Parathyroid adenoma (tissue), 2 donors: ENCODE results near the gene DOCK2.

Experiments used
- H2AFZ ChIP-seq: fragments of 300-600 bp; sonication (generic); one replicate; pipeline ENCODE4 v1.7.0; 2017; ENCODE audit warnings: antibody characterized with exemption, mild to moderate bottlenecking
- H3K27ac ChIP-seq: fragments of 300-600 bp; sonication (generic); one replicate; pipeline ENCODE4 v1.7.0; 2017
- H3K27me3 ChIP-seq: fragments of 300-600 bp; sonication (generic); one replicate; pipeline ENCODE4 v1.7.0; 2017; ENCODE audit warnings: low read length; ENCODE audit not compliant: control insufficient read depth, insufficient read depth
- H3K36me3 ChIP-seq: fragments of 300-600 bp; sonication (generic); one replicate; pipeline ENCODE4 v1.7.0; 2017; ENCODE audit warnings: low read length; ENCODE audit not compliant: control insufficient read depth, insufficient read depth
- H3K4me1 ChIP-seq: fragments of 300-600 bp; sonication (generic); one replicate; pipeline ENCODE4 v1.7.0; 2017; ENCODE audit warnings: control low read depth
- H3K4me2 ChIP-seq: fragments of 300-600 bp; sonication (generic); one replicate; pipeline ENCODE4 v1.7.0; 2017; ENCODE audit warnings: low read length
- H3K4me3 ChIP-seq: fragments of 300-600 bp; sonication (generic); one replicate; pipeline ENCODE4 v1.7.0; 2017; ENCODE audit warnings: low read depth, low read length
- H3K79me2 ChIP-seq: fragments of 300-600 bp; sonication (generic); one replicate; pipeline ENCODE4 v1.7.0; 2017; ENCODE audit warnings: control low read depth
- H3K9ac ChIP-seq: fragments of 300-600 bp; sonication (generic); one replicate; pipeline ENCODE4 v1.7.0; 2017; ENCODE audit warnings: mild to moderate bottlenecking
- H3K9me3 ChIP-seq: fragments of 300-600 bp; sonication (generic); one replicate; pipeline ENCODE4 v1.7.0; 2017; ENCODE audit warnings: low read length; ENCODE audit not compliant: control insufficient read depth
- TF ChIP-seq, protein P1 (sequence below): fragments of 300-600 bp; sonication (generic); IDR thresholded peaks from one replicate; pipeline ENCODE4 v1.7.0; 2017; ENCODE audit warnings: antibody characterized with exemption, mild to moderate bottlenecking
- donor health status: primary hyperparathyroidism.

DOCK2 gene

DNA sequence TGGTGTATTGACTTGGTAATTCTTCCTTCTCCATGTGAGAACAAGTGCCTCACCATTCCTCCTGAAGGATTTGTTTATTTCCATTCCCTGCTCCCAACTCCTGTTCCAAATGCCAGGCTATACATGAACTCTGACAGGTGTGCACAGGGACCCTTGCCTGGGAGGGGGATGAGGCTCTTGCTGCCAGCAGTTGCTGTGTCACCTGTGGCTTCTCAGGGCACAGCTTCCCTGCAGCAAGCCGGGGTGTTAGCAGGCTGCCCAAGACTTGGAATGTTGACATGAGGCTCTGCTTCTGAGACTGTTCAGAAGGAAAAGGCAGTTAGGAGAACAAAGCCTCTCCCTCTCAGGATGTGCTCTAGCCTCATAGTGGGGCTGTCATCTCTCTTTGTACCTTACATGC, 131.3 kb downstream of the DOCK2 start:
- Histone ChIP-seq H3K79me2 (no peaks in the 10 kb centered on the region), H3K4me1 (peaks cover 4% of the 10 kb centered on the region), H3K27me3 (no peaks in the 10 kb centered on the region), H3K9me3 (no peaks in the 10 kb centered on the region), H3K36me3 (no peaks in the 10 kb centered on the region), H3K9ac (no peak overlapping the region), H3K4me2 (no peak overlapping the region), H3K4me3 (no peak overlapping the region), H3K27ac (no peak overlapping the region), H2AFZ (no peak overlapping the region)
- TF ChIP-seq, protein P1, sequence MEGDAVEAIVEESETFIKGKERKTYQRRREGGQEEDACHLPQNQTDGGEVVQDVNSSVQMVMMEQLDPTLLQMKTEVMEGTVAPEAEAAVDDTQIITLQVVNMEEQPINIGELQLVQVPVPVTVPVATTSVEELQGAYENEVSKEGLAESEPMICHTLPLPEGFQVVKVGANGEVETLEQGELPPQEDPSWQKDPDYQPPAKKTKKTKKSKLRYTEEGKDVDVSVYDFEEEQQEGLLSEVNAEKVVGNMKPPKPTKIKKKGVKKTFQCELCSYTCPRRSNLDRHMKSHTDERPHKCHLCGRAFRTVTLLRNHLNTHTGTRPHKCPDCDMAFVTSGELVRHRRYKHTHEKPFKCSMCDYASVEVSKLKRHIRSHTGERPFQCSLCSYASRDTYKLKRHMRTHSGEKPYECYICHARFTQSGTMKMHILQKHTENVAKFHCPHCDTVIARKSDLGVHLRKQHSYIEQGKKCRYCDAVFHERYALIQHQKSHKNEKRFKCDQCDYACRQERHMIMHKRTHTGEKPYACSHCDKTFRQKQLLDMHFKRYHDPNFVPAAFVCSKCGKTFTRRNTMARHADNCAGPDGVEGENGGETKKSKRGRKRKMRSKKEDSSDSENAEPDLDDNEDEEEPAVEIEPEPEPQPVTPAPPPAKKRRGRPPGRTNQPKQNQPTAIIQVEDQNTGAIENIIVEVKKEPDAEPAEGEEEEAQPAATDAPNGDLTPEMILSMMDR, result no peak

DNA sequence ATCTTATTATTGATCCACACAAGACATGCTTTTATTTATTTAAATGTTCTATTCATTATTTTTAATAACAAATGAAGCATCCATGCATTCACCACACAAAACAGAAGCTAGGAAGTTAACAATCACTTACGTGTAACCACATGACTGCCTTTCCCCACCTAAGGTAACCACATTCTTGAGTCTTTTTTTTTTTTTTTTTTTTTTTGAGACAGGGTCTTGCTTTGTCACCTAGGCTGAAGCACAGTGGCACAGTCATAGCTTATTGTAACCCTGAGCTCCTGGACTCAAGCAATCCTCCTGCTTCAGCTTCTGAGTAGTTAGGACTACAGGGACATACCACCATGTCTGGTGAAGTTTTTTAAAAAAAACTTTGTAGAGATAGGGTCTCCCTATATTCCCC, 133.0 kb downstream of the DOCK2 start:
- H3K79me2 ChIP-seq, result no peaks in the 10 kb centered on the region
- no peak overlapping the region for H3K4me3 ChIP-seq
- no peak overlapping the region for H3K4me2 ChIP-seq
- H3K9me3 ChIP-seq, result no peaks in the 10 kb centered on the region
- peaks cover 4% of the 10 kb centered on the region for H3K4me1 ChIP-seq
- TF ChIP-seq, protein P1, result no peak
- no peak overlapping the region for H2AFZ ChIP-seq
- H3K27me3 ChIP-seq, result no peaks in the 10 kb centered on the region
- no peak overlapping the region for H3K9ac ChIP-seq
- no peaks in the 10 kb centered on the region for H3K36me3 ChIP-seq
- no peak overlapping the region for H3K27ac ChIP-seq

DNA sequence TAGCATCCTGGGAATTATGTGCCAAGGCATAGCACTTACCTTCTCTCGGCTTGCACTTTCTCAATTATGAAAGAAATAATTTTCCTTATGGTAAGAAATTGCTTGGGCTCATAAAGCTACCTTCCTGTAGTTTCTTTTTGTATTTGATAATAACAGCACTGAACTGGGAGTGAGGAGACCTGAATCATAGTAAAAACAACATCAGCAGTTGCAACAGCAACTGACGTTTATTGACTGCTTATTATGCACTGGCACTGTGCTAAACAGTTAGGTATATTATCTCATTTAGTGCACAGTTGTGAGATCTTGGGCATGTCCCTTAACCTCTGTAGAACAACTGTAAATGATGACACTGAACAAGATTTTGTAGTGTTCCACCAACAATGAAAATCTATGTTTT, 135.2 kb downstream of the DOCK2 start:
- Histone ChIP-seq H3K9ac (no peak overlapping the region), H3K4me1 (no peaks in the 10 kb centered on the region), H3K27ac (no peak overlapping the region), H3K4me2 (no peak overlapping the region), H3K27me3 (no peaks in the 10 kb centered on the region), H3K9me3 (no peaks in the 10 kb centered on the region), H2AFZ (no peak overlapping the region), H3K36me3 (no peaks in the 10 kb centered on the region), H3K79me2 (no peaks in the 10 kb centered on the region), H3K4me3 (no peak overlapping the region)
- TF ChIP-seq, protein P1, result no peak

DNA sequence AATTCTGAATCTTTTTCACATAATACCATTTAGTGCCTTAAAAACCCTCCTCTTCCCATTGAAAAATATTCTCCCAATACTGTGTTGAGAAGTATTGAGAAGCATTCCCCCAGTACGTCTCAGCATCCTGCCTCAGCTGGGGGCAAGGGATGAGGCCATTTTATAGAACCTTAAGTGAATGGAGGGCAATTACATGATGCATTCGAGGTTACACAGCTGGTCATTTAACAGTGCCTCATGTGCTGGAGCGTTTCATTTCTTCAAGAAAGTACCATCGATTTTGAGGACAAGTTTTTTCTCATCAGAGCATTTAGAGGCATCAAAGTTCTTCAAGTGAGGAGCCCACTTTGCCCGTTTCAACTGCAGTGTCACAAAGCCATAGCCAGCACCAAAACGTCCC, 135.6 kb downstream of the DOCK2 start:
- H3K79me2 ChIP-seq, result no peaks in the 10 kb centered on the region
- no peaks in the 10 kb centered on the region for H3K9me3 ChIP-seq
- TF ChIP-seq, protein P1, result no peak
- no peaks in the 10 kb centered on the region for H3K27me3 ChIP-seq
- H3K27ac ChIP-seq, result no peak overlapping the region
- no peak overlapping the region for H3K9ac ChIP-seq
- no peak overlapping the region for H2AFZ ChIP-seq
- no peaks in the 10 kb centered on the region for H3K36me3 ChIP-seq
- no peak overlapping the region for H3K4me3 ChIP-seq
- H3K4me1 ChIP-seq, result no peaks in the 10 kb centered on the region
- no peak overlapping the region for H3K4me2 ChIP-seq

DNA sequence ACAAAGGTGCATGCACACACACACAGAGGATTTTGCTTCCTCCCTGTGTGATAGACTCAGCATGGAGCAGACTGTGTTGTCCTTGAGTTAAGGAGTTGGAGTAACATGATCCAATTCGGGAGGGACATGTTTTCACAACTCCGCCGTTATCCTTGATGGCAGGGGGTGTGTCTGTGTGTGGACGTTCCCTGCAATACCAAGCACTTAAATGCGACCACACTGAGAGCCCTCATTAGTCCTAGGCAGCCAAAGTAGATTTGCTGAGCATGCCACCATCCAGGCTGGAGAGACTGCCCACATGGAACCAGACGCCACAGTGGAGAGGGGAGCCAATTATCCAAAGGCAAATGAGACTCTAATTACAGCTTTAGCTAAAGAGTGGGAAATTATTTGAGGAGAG, 140.1 kb downstream of the DOCK2 start:
- Histone ChIP-seq H3K9me3 (no peaks in the 10 kb centered on the region), H2AFZ (peak overlapping the region; percentile 28), H3K4me3 (no peak overlapping the region), H3K27me3 (no peaks in the 10 kb centered on the region), H3K79me2 (no peaks in the 10 kb centered on the region), H3K27ac (no peak overlapping the region), H3K4me1 (no peaks in the 10 kb centered on the region), H3K4me2 (no peak overlapping the region), H3K36me3 (no peaks in the 10 kb centered on the region), H3K9ac (no peak overlapping the region)
- TF ChIP-seq, protein P1, result no peak
